GM12878 (cell line): ENCODE measurements around the gene CDK5RAP3. TPM values are rescaled to one million over a fixed set of nuclear protein-coding genes. Genes with fewer than 3 reads are reported as not detected.

Source experiments
- ATAC-seq: fragments of 200-7000 bp; cut with Tn5 transposase; 3 replicates; pipeline ENCODE4 v1.9.1; 2020; ENCODE audit warnings: mild to moderate bottlenecking, moderate library complexity
- BruUV-seq: library from RNA; stranded (reverse); fragments of 400-500 nt; replicated peaks from 2 replicates; lab custom pipeline; 2021; lab: Mats Ljungman, UMichigan
- CTCF ChIA-PET: fragments of 300-600 bp; sonication (Branson Sonifier 250); formaldehyde crosslinking; extraction: SDS; loops from one replicate; lab custom pipeline; 2021; ENCODE audit warnings: inconsistent platforms; lab: Yijun Ruan, JAX
- POLR2A ChIA-PET: fragments of 350-600 bp; formaldehyde crosslinking; extraction: SDS; loops from one replicate; lab custom pipeline; 2021; ENCODE audit warnings: inconsistent platforms; lab: Charles Lee
- RAD21 ChIA-PET: fragments of 300-600 bp; sonication (Branson Sonifier 250); formaldehyde crosslinking; loops from one replicate; lab custom pipeline; 2023; ENCODE audit warnings: antibody characterized with exemption; ENCODE audit not compliant: unreplicated experiment; lab: Charles Lee
- SMC1A ChIA-PET: fragments of 300-600 bp; sonication (Branson Sonifier 250); formaldehyde crosslinking; loops from one replicate; lab custom pipeline; 2023; ENCODE audit not compliant: unreplicated experiment, uncharacterized antibody; lab: Charles Lee
- DNase-seq: peaks from one replicate; pipeline ENCODE4 v3.0.0-alpha.2; 2011; ENCODE audit warnings: low read depth, low spot score
- FAIRE-seq: peaks from 3 replicates; lab custom pipeline; 2011; peaks lifted over from hg19 to GRCh38; lab: Jason Lieb, UNC
- H2AFZ ChIP-seq: 2 replicates; pipeline ENCODE4 v1.6.0; 2011; ENCODE audit warnings: low read depth, low read length, control low read depth; ENCODE audit not compliant: control insufficient read depth
- H3K27ac ChIP-seq: 2 replicates; pipeline ENCODE4 v1.5.1; 2011; ENCODE audit warnings: control low read depth; ENCODE audit not compliant: control insufficient read depth, insufficient read depth
- H3K27me3 ChIP-seq, 2 experiments: replicated peaks in 1 of 2; 2 replicates each; pipeline versions ENCODE4 v1.6.0 to v1.6.1; 2011; ENCODE audit warnings: low read length in 1 of 2; ENCODE audit not compliant: control insufficient read depth in 2 of 2, insufficient read depth in 2 of 2
- H3K36me3 ChIP-seq, 2 experiments: 2 replicates each; pipeline ENCODE4 v1.5.1; 2011; ENCODE audit warnings: low read length in 1 of 2; ENCODE audit not compliant: control insufficient read depth in 2 of 2, insufficient read depth in 2 of 2
- H3K4me1 ChIP-seq: 2 replicates; pipeline ENCODE4 v1.6.1; 2011; ENCODE audit warnings: mild to moderate bottlenecking, low read length, moderate library complexity, mixed read lengths; ENCODE audit not compliant: control insufficient read depth, insufficient read depth
- H3K4me2 ChIP-seq: 2 replicates; pipeline ENCODE4 v1.6.0; 2011; ENCODE audit warnings: control low read depth; ENCODE audit not compliant: control insufficient read depth, insufficient read depth
- H3K4me3 ChIP-seq: fragments of 200-600 bp; sonication (generic); 2 replicates; pipeline ENCODE4 v1.5.1; 2016
- H3K79me2 ChIP-seq: 2 replicates; pipeline ENCODE4 v1.6.0; 2011; ENCODE audit warnings: low read length; ENCODE audit not compliant: control insufficient read depth, insufficient read depth
- H3K9ac ChIP-seq: 2 replicates; pipeline ENCODE4 v1.8.0; 2011; ENCODE audit warnings: low read length, control low read depth, mixed read lengths; ENCODE audit not compliant: control insufficient read depth, insufficient read depth
- H3K9me3 ChIP-seq: replicated peaks from 3 replicates; pipeline ENCODE4 v1.5.1; 2011; ENCODE audit warnings: mild to moderate bottlenecking, low read length; ENCODE audit not compliant: control insufficient read depth, insufficient read depth
- H4K20me1 ChIP-seq: 2 replicates; pipeline ENCODE4 v1.6.0; 2011; ENCODE audit not compliant: control insufficient read depth, insufficient read depth
- CEBPZ ChIP-seq: fragments of 150-350 bp; IDR thresholded peaks from 2 replicates; pipeline ENCODE4 v1.6.1; 2016; ENCODE audit warnings: low read depth, low read length
- CREB1 ChIP-seq: IDR thresholded peaks from 2 replicates; pipeline ENCODE4 v1.6.1; 2012; ENCODE audit warnings: low read depth, mild to moderate bottlenecking, inconsistent platforms
- CUX1 ChIP-seq: IDR thresholded peaks from 2 replicates; pipeline ENCODE4 v1.6.1; 2012; ENCODE audit warnings: improper control_type of control experiment, low read depth, low read length; ENCODE audit not compliant: insufficient replicate concordance
- EED ChIP-seq: sonication (generic); IDR thresholded peaks from 2 replicates; pipeline ENCODE4 v1.6.1; 2016; ENCODE audit warnings: antibody characterized with exemption, low read depth
- FOXM1 ChIP-seq: IDR thresholded peaks from 2 replicates; pipeline ENCODE4 v1.6.1; 2012; ENCODE audit warnings: low read depth, mild to moderate bottlenecking, inconsistent platforms, low read length, moderate library complexity
- IRF3 ChIP-seq: fragments of 450-650 bp; IDR thresholded peaks from 2 replicates; pipeline ENCODE4 v1.6.1; 2014; ENCODE audit warnings: mild to moderate bottlenecking
- JUNB ChIP-seq: IDR thresholded peaks from 2 replicates; pipeline ENCODE4 v1.6.1; 2016; ENCODE audit warnings: antibody characterized with exemption, mild to moderate bottlenecking
- JUND ChIP-seq: IDR thresholded peaks from 2 replicates; pipeline ENCODE4 v1.6.1; 2012; ENCODE audit warnings: low read depth, mild to moderate bottlenecking, low read length, improper control_type of control experiment, moderate library complexity
- MLLT1 ChIP-seq: fragments of 450-650 bp; IDR thresholded peaks from 2 replicates; pipeline ENCODE4 v1.6.1; 2016; ENCODE audit warnings: mild to moderate bottlenecking
- NR2F1 ChIP-seq: fragments of 450-650 bp; conservative IDR thresholded peaks from 2 replicates; pipeline ENCODE4 v1.6.1; 2017; ENCODE audit warnings: mild to moderate bottlenecking
- RFX5 ChIP-seq: IDR thresholded peaks from 2 replicates; pipeline ENCODE4 v1.6.1; 2011; ENCODE audit warnings: low read depth, low read length, improper control_type of control experiment
- SPI1 ChIP-seq: IDR thresholded peaks from 2 replicates; pipeline ENCODE4 v1.6.1; 2011; ENCODE audit warnings: low read depth, mild to moderate bottlenecking, low read length, moderate library complexity, borderline replicate concordance; ENCODE audit not compliant: insufficient read depth
- TAF1 ChIP-seq: IDR thresholded peaks from 2 replicates; pipeline ENCODE4 v1.6.1; 2011; ENCODE audit warnings: mild to moderate bottlenecking, low read depth, low read length, borderline replicate concordance
- WGBS: methylation state at CpG from one replicate; pipeline ENCODE4 v1.1.6; 2016; ENCODE audit warnings: low lambda C conversion rate; ENCODE audit not compliant: insufficient replicate concordance, insufficient coverage; ENCODE audit errors: missing lambda C conversion rate; 5-methylcytosine and 5-hydroxymethylcytosine counted together
- in situ Hi-C: fragments of 300-500 bp; cut with MboI; formaldehyde crosslinking; loops from 9 replicates; pipeline ENCODE4 v1.14.3; 2018; ENCODE audit warnings: mixed read lengths
- intact Hi-C: fragments of 100-400 bp; cut with micrococcal nuclease; formaldehyde crosslinking; loops from one replicate; pipeline ENCODE4 v1.14.2; 2022; ENCODE audit not compliant: unreplicated experiment
- polyA plus RNA-seq, 11 experiments: library from polyadenylated mRNA; depleted of rRNA in 4 of 11; unstranded in 6 of 11; stranded (reverse) in 5 of 11; fragments of >200 nt; fragmentation: Nextera tagmentation in 4 of 11; fragmentation: Illumina TruSeq in 1 of 11; extraction: Ambion mirVana in 4 of 11; extraction: Trizol in 1 of 11; gene quantifications; 1 replicate in 1 of 11; 2 replicates in 10 of 11; pipeline versions ENCODE4 v1.2.1 to v1.2.3, GENCODE V29; 2011 to 2016; ENCODE audit warnings: inconsistent platforms in 2 of 11, missing spikeins in 2 of 11, low read depth in 1 of 11
- total RNA-seq, 4 experiments: library from RNA; depleted of rRNA in 3 of 4; stranded (reverse); fragments of >200 nt in 3 of 4; fragmentation: Illumina TruSeq in 1 of 4; extraction: Trizol in 1 of 4; gene quantifications; 2 replicates each; pipeline versions ENCODE4 v1.2.1 to v1.2.3, GENCODE V29; 2013 to 2021

CDK5RAP3 gene
- total and polyA plus RNA-seq, 10 of the 15 experiments (the other 5 are each of a cell fraction or from before 2014, with no cell fraction given), result 69.4 to 237 (median 160) TPM

- RAD21 ChIA-PET, result no interaction called here
- Histone ChIP-seq H3K27me3 (no peaks in the 10 kb centered on the region; a peak in 2 of 4 replicates), H3K79me2 (no peaks in the 10 kb centered on the region), H3K4me2 (no peak overlapping the region), H4K20me1 (peaks cover 5% of the 10 kb centered on the region; the same call in 1 of the 2 replicates), H3K9me3 (no peaks in the 10 kb centered on the region), H3K4me3 (no peak overlapping the region), H3K4me1 (peaks cover 34% of the 10 kb centered on the region), H3K9ac (no peak overlapping the region), H3K27ac (no peak overlapping the region), H2AFZ (no peak overlapping the region), H3K36me3 (no peaks in the 10 kb centered on the region)
- 58% methylated on average over 6 of the region's 6 CpGs for WGBS
- no peak for FAIRE-seq
- DNase-seq, result no peak
- BruUV-seq, result no TSS peak
- SMC1A ChIA-PET, result interaction anchor here (9.6 kb wide), 1 partner anchor 73 kb away, joined by 158 read pairs; no protein-coding TSS in a partner anchor
- ATAC-seq, result no peak
- CTCF ChIA-PET, result interaction anchor here (0.6 to 14.1 kb wide), 3 partner anchors 44 to 91 kb away, joined by 3 to 454 read pairs (median 419); partner anchors contain the start of genes PNPO and PRR15L
- in situ Hi-C loops, result no loop called here
- POLR2A ChIA-PET, result no interaction called here
- intact Hi-C loops, result no loop called here
- TF ChIP-seq SPI1, result no peak
- no peak for TF ChIP-seq FOXM1
- no peak for TF ChIP-seq IRF3
- TF ChIP-seq RFX5, result no peak
- TF ChIP-seq NR2F1, result no peak
- TF ChIP-seq TAF1, result no peak
- TF ChIP-seq JUND, result no peak
- TF ChIP-seq CUX1, result no peak
- TF ChIP-seq CEBPZ, result no peak
- TF ChIP-seq JUNB, result no peak
- no peak for TF ChIP-seq CREB1
- TF ChIP-seq EED, result no peak
- TF ChIP-seq MLLT1, result no peak
Observed at GRCh38 chr17:48022901-48023300, 52.0 kb downstream of the CDK5RAP3 start.
